Measurements from ENCODE around the gene LILRB2.

DNA sequence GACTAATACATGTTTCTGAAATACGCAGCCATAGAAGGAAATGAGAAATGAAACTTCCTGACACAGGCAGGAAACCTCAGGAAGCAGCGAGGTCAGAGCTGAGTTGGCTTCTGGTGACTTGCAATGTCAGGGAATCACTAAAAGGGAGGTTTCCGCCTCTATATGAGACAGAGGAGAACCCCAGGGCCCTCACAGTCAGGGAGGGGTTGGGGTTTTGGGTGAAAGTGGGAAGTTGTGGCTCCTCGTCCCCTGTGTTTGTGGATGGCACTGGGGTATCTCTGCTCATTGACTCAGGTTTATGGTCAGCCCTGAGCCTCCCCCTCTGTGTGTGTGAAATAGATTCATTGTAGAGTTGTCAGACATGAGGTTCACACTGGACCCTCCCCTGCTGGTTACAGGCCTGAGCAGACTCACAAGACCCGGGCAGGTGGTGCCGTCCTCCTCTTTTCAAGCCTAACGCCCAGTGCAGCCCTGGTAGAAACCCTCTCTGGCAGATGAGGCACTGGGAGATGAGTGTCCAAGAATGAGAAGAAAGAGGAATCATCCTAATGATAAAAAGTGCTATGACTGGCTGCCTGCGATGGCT lies 32.8 kb downstream of the LILRB2 start:
- TF ChIP-seq CTCF (IDR thresholded peaks at IDR 0.05) (no peak), POLR2A (IDR thresholded peaks at IDR 0.05) (no peak)
